PC-9 (cell line): Measurements from ENCODE around the gene SLC6A5. TPM values are rescaled to one million over a fixed set of nuclear protein-coding genes. Genes with fewer than 3 reads are reported as not detected.

Experiments
- BruUV-seq: library from RNA; stranded (reverse); fragments of 400-500 nt; replicated peaks from 2 replicates; lab custom pipeline; 2021; lab: Mats Ljungman, UMichigan
- CTCF ChIA-PET: fragments of 300-600 bp; sonication (Branson Sonifier 250); formaldehyde crosslinking; loops from one replicate; lab custom pipeline; 2022; ENCODE audit warnings: antibody characterized with exemption; lab: Charles Lee
- POLR2A ChIA-PET: fragments of 300-600 bp; sonication (Branson Sonifier 250); formaldehyde crosslinking; loops from one replicate; lab custom pipeline; 2022; ENCODE audit warnings: antibody characterized with exemption; ENCODE audit not compliant: unreplicated experiment; lab: Charles Lee
- DNase-seq, 2 experiments: peaks; one replicate each; pipeline versions ENCODE4 v3.0.0 to v3.0.0-alpha.2; 2015 to 2022; ENCODE audit warnings: mixed read lengths in 1 of 2
- H2AFZ ChIP-seq: fragments of 200-600 bp; sonication (generic); 2 replicates; pipeline ENCODE4 v1.8.1; 2017; ENCODE audit warnings: antibody characterized with exemption
- H3F3A ChIP-seq: fragments of 200-600 bp; sonication (generic); 2 replicates; pipeline ENCODE4 v1.8.1; 2017; ENCODE audit warnings: antibody characterized with exemption, mild to moderate bottlenecking, low read depth; ENCODE audit not compliant: insufficient read depth
- H3K27ac ChIP-seq: fragments of 200-600 bp; sonication (generic); 2 replicates; pipeline ENCODE4 v1.6.1; 2016; ENCODE audit warnings: mixed run types
- H3K27me3 ChIP-seq: fragments of 200-600 bp; sonication (generic); 2 replicates; pipeline ENCODE4 v1.6.1; 2016; ENCODE audit warnings: low read depth, mixed run types; ENCODE audit not compliant: insufficient read depth
- H3K36me3 ChIP-seq: fragments of 200-600 bp; sonication (generic); 2 replicates; pipeline ENCODE4 v1.6.1; 2016; ENCODE audit warnings: low read depth, mixed run types
- H3K4me1 ChIP-seq: fragments of 200-600 bp; sonication (generic); replicated peaks from 2 replicates; pipeline ENCODE4 v1.6.1; 2016; ENCODE audit warnings: mixed run types; ENCODE audit not compliant: insufficient read depth
- H3K4me2 ChIP-seq: fragments of 200-600 bp; sonication (generic); 2 replicates; pipeline ENCODE4 v1.6.1; 2017; ENCODE audit warnings: mixed run types
- H3K4me3 ChIP-seq: fragments of 200-600 bp; sonication (generic); 2 replicates; pipeline ENCODE4 v1.6.1; 2016; ENCODE audit warnings: mixed run types
- H3K79me2 ChIP-seq: fragments of 200-600 bp; sonication (generic); 2 replicates; pipeline ENCODE4 v1.6.1; 2017; ENCODE audit warnings: low read depth, mixed run types
- H3K9me2 ChIP-seq: fragments of 200-600 bp; sonication (generic); 2 replicates; pipeline ENCODE4 v1.8.1; 2017; ENCODE audit warnings: mild to moderate bottlenecking; ENCODE audit not compliant: insufficient read depth
- H3K9me3 ChIP-seq: fragments of 200-600 bp; sonication (generic); 2 replicates; pipeline ENCODE4 v1.8.1; 2016; ENCODE audit warnings: low read depth; ENCODE audit not compliant: insufficient read depth
- H4K20me1 ChIP-seq: fragments of 200-600 bp; sonication (generic); 2 replicates; pipeline ENCODE4 v1.8.1; 2017; ENCODE audit not compliant: insufficient read depth
- CTCF ChIP-seq: fragments of 200-600 bp; sonication (generic); conservative IDR thresholded peaks from 2 replicates; pipeline ENCODE4 v1.6.1; 2017; ENCODE audit warnings: mixed run types, antibody characterized with exemption, mild to moderate bottlenecking, moderate library complexity
- EZH2 ChIP-seq: fragments of 200-600 bp; sonication (generic); IDR thresholded peaks from 2 replicates; pipeline ENCODE4 v1.8.0; 2017; ENCODE audit warnings: antibody characterized with exemption, low read depth
- intact Hi-C: fragments of 100-400 bp; cut with micrococcal nuclease; formaldehyde crosslinking; loops from one replicate; pipeline ENCODE4 v1.10.0; 2022; ENCODE audit not compliant: unreplicated experiment
- total RNA-seq: library from RNA; stranded (reverse); gene quantifications from 2 replicates; pipeline ENCODE4 v1.2.3, GENCODE V29; 2021

SLC6A5 gene
- total RNA-seq, 1 experiment from 2014 or later = not detected

GRCh38 chr11:20592741-20593140, 6.7 kb upstream of the SLC6A5 start:
- no TSS peak for BruUV-seq
- Histone ChIP-seq H3K27ac (no peak overlapping the region), H3K4me3 (no peak overlapping the region), H3K79me2 (no peaks in the 10 kb centered on the region), H2AFZ (no peak overlapping the region), H3K4me1 (no peaks in the 10 kb centered on the region), H3K36me3 (no peaks in the 10 kb centered on the region), H3K27me3 (peaks cover 57% of the 10 kb centered on the region), H3K9me2 (no peaks in the 10 kb centered on the region), H3K9me3 (no peaks in the 10 kb centered on the region), H4K20me1 (no peaks in the 10 kb centered on the region), H3F3A (no peaks in the 10 kb centered on the region), H3K4me2 (no peak overlapping the region)
- CTCF ChIA-PET = no interaction called here
- DNase-seq = no peak
- intact Hi-C loops = no loop called here
- POLR2A ChIA-PET = no interaction called here
- TF ChIP-seq CTCF (no peak), EZH2 (no peak)

- H3K4me3 ChIP-seq = no peak overlapping the region
- no TSS peak for BruUV-seq
- TF ChIP-seq CTCF (no peak), EZH2 (no peak)
- no peaks in the 10 kb centered on the region for H3K36me3 ChIP-seq
- H3K9me3 ChIP-seq = no peaks in the 10 kb centered on the region
- H4K20me1 ChIP-seq = no peaks in the 10 kb centered on the region
- H3K27me3 ChIP-seq = peaks cover 57% of the 10 kb centered on the region
- DNase-seq = no peak
- H3K79me2 ChIP-seq = no peaks in the 10 kb centered on the region
- H3K9me2 ChIP-seq = no peaks in the 10 kb centered on the region
- no peaks in the 10 kb centered on the region for H3F3A ChIP-seq
- no peak overlapping the region for H3K27ac ChIP-seq
- ChIA-PET POLR2A (no interaction called here), CTCF (no interaction called here)
- no peaks in the 10 kb centered on the region for H3K4me1 ChIP-seq
- intact Hi-C loops = no loop called here
- no peak overlapping the region for H3K4me2 ChIP-seq
- H2AFZ ChIP-seq = no peak overlapping the region
These were observed 4.9 kb upstream of the SLC6A5 start for GRCh38 chr11:20594274-20595061.

GRCh38 chr11:20595101-20595500, 4.3 kb upstream of the SLC6A5 start:
- H2AFZ ChIP-seq = no peak overlapping the region
- TF ChIP-seq CTCF = no peak
- no peak for TF ChIP-seq EZH2
- no peaks in the 10 kb centered on the region for H3K4me1 ChIP-seq
- DNase-seq = no peak
- CTCF ChIA-PET = no interaction called here
- H3K9me2 ChIP-seq = no peaks in the 10 kb centered on the region
- no peaks in the 10 kb centered on the region for H3F3A ChIP-seq
- intact Hi-C loops = no loop called here
- no peak overlapping the region for H3K4me3 ChIP-seq
- no peaks in the 10 kb centered on the region for H4K20me1 ChIP-seq
- no peaks in the 10 kb centered on the region for H3K36me3 ChIP-seq
- no peaks in the 10 kb centered on the region for H3K79me2 ChIP-seq
- H3K27ac ChIP-seq = no peak overlapping the region
- POLR2A ChIA-PET = no interaction called here
- H3K27me3 ChIP-seq = peaks cover 55% of the 10 kb centered on the region
- H3K9me3 ChIP-seq = no peaks in the 10 kb centered on the region
- H3K4me2 ChIP-seq = no peak overlapping the region
- BruUV-seq = no TSS peak
